WTC11 (cell line): ENCODE results near the gene ELOF1. TPM values are rescaled to one million over a fixed set of nuclear protein-coding genes. Genes with fewer than 3 reads are reported as not detected.

ENCODE experiments used
- ATAC-seq: fragments of 200-7000 bp; cut with Tn5 transposase; 2 replicates; pipeline ENCODE4 v1.10.0; 2021; ENCODE audit warnings: mild to moderate bottlenecking, moderate library complexity
- CTCF ChIA-PET: fragments of 300-600 bp; sonication (Branson Sonifier 250); formaldehyde crosslinking; loops from one replicate; lab custom pipeline; 2021; ENCODE audit warnings: antibody characterized with exemption; lab: Charles Lee
- POLR2A ChIA-PET: fragments of 350-600 bp; sonication (Branson Sonifier 250); formaldehyde crosslinking; loops from one replicate; lab custom pipeline; 2021; ENCODE audit warnings: antibody characterized with exemption; lab: Charles Lee
- DNase-seq: peaks from one replicate; pipeline ENCODE4 v3.0.0; 2021; ENCODE audit warnings: low spot score
- H3K27ac Mint-ChIP-seq: 2 replicates; pipeline ENCODE4 v1.8.0; 2021; ENCODE audit warnings: mixed read lengths
- H3K27me3 Mint-ChIP-seq: 2 replicates; pipeline ENCODE4 v1.8.0; 2021; ENCODE audit warnings: low read depth, mild to moderate bottlenecking, moderate library complexity, mixed read lengths
- H3K36me3 Mint-ChIP-seq: 2 replicates; pipeline ENCODE4 v1.8.0; 2021; ENCODE audit warnings: mixed read lengths
- H3K4me1 Mint-ChIP-seq: 2 replicates; pipeline ENCODE4 v1.8.0; 2022; ENCODE audit warnings: mixed read lengths
- H3K4me3 Mint-ChIP-seq: 2 replicates; pipeline ENCODE4 v1.8.0; 2021; ENCODE audit warnings: mild to moderate bottlenecking, moderate library complexity, mixed read lengths
- H3K9me3 Mint-ChIP-seq: 2 replicates; pipeline ENCODE4 v1.8.0; 2021; ENCODE audit warnings: mixed read lengths
- CREM ChIP-seq: sonication (generic); formaldehyde crosslinking; IDR thresholded peaks from 2 replicates; pipeline ENCODE4 v1.8.1; 2022; ENCODE audit warnings: mild to moderate bottlenecking, missing genetic modification reagents, moderate library complexity
- ETV6 ChIP-seq: sonication (generic); formaldehyde crosslinking; IDR thresholded peaks from 2 replicates; pipeline ENCODE4 v1.8.1; 2022; ENCODE audit warnings: mild to moderate bottlenecking, missing genetic modification reagents
- FOXP1 ChIP-seq: sonication (generic); formaldehyde crosslinking; IDR thresholded peaks from 2 replicates; pipeline ENCODE4 v1.8.0; 2022; ENCODE audit warnings: missing genetic modification reagents, mild to moderate bottlenecking, moderate library complexity, borderline replicate concordance
- HMGA2 ChIP-seq: fragments of 250-450 bp; sonication (Bioruptor Pico); IDR thresholded peaks from 2 replicates; pipeline ENCODE4 v1.4.0; 2021; ENCODE audit warnings: mild to moderate bottlenecking, moderate library complexity
- NFATC4 ChIP-seq: fragments of 250-450 bp; sonication (Bioruptor Pico); IDR thresholded peaks from 2 replicates; pipeline ENCODE4 v1.9.0; 2021; ENCODE audit warnings: mild to moderate bottlenecking
- OVOL2 ChIP-seq: fragments of 250-450 bp; sonication (Bioruptor Pico); IDR thresholded peaks from 2 replicates; pipeline ENCODE4 v1.9.0; 2021; ENCODE audit warnings: mild to moderate bottlenecking, borderline replicate concordance
- PRRX2 ChIP-seq: fragments of 250-450 bp; sonication (Bioruptor Pico); IDR thresholded peaks from 2 replicates; pipeline ENCODE4 v1.8.0; 2021; ENCODE audit warnings: mild to moderate bottlenecking
- ZBTB21 ChIP-seq: sonication (generic); formaldehyde crosslinking; IDR thresholded peaks from 2 replicates; pipeline ENCODE4 v1.8.1; 2023; ENCODE audit warnings: mild to moderate bottlenecking, missing genetic modification reagents, borderline replicate concordance
- ZNF232 ChIP-seq: sonication (generic); formaldehyde crosslinking; IDR thresholded peaks from 2 replicates; pipeline ENCODE4 v1.8.0; 2022; ENCODE audit warnings: mild to moderate bottlenecking, missing genetic modification reagents
- total RNA-seq: library from RNA; stranded (reverse); gene quantifications from 3 replicates; pipeline ENCODE4 v1.2.3, GENCODE V29; 2021
- TF ChIP-seq, protein P1 (sequence below): sonication (generic); formaldehyde crosslinking; IDR thresholded peaks from 2 replicates; pipeline ENCODE4 v1.8.1; 2023; ENCODE audit warnings: mild to moderate bottlenecking, missing genetic modification reagents, borderline replicate concordance
- TF ChIP-seq, protein P2 (sequence below): sonication (generic); formaldehyde crosslinking; conservative IDR thresholded peaks from 2 replicates; pipeline ENCODE4 v1.8.1; 2023; ENCODE audit warnings: mild to moderate bottlenecking, low read depth, missing genetic modification reagents, moderate library complexity
- TF ChIP-seq, protein P3 (sequence below): sonication (generic); formaldehyde crosslinking; IDR thresholded peaks from 2 replicates; pipeline ENCODE4 v1.8.0; 2022; ENCODE audit warnings: mild to moderate bottlenecking, missing genetic modification reagents
- TF ChIP-seq, protein P4 (sequence below): sonication (generic); formaldehyde crosslinking; IDR thresholded peaks from 2 replicates; pipeline ENCODE4 v1.8.1; 2023; ENCODE audit warnings: mild to moderate bottlenecking, missing genetic modification reagents
- TF ChIP-seq, protein P5 (sequence below): sonication (generic); formaldehyde crosslinking; IDR thresholded peaks from 2 replicates; pipeline ENCODE4 v1.8.1; 2022; ENCODE audit warnings: low read depth, mild to moderate bottlenecking, moderate library complexity, missing genetic modification reagents, borderline replicate concordance
- TF ChIP-seq, protein P6 (sequence below): sonication (generic); formaldehyde crosslinking; IDR thresholded peaks from 2 replicates; pipeline ENCODE4 v1.8.0; 2022; ENCODE audit warnings: mild to moderate bottlenecking, missing genetic modification reagents
- TF ChIP-seq, protein P7 (sequence below): fragments of 200-600 bp; IDR thresholded peaks from 2 replicates; pipeline ENCODE4 v1.8.0; 2022; ENCODE audit warnings: antibody characterized with exemption
- TF ChIP-seq, protein P8 (sequence below): sonication (generic); formaldehyde crosslinking; IDR thresholded peaks from 2 replicates; pipeline ENCODE4 v1.8.1; 2023; ENCODE audit warnings: mild to moderate bottlenecking, moderate library complexity, missing genetic modification reagents

Gene ELOF1
- total RNA-seq, 1 experiment from 2014 or later, result 86.0 TPM

DNA sequence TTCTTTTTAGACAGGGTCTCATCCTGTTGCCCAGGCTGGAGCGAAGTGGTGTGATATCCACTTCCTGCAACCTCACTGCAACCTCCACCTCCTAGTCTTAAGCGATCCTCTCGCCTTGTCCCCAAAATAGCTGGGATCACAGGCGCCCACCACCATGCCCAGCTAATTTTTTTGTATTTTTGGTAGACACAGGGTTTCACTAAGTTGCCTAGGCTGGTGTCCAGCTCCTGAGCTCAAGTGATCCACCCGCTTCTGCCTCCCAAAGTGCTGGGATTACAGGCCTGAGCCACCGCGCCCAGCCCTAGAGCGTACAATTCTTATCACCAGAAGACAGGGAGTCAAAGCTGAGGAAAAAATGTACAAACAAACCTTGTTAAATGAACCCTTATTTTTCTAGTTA is 4.5 kb upstream of the ELOF1 start (continued):
- TF ChIP-seq, protein P1, sequence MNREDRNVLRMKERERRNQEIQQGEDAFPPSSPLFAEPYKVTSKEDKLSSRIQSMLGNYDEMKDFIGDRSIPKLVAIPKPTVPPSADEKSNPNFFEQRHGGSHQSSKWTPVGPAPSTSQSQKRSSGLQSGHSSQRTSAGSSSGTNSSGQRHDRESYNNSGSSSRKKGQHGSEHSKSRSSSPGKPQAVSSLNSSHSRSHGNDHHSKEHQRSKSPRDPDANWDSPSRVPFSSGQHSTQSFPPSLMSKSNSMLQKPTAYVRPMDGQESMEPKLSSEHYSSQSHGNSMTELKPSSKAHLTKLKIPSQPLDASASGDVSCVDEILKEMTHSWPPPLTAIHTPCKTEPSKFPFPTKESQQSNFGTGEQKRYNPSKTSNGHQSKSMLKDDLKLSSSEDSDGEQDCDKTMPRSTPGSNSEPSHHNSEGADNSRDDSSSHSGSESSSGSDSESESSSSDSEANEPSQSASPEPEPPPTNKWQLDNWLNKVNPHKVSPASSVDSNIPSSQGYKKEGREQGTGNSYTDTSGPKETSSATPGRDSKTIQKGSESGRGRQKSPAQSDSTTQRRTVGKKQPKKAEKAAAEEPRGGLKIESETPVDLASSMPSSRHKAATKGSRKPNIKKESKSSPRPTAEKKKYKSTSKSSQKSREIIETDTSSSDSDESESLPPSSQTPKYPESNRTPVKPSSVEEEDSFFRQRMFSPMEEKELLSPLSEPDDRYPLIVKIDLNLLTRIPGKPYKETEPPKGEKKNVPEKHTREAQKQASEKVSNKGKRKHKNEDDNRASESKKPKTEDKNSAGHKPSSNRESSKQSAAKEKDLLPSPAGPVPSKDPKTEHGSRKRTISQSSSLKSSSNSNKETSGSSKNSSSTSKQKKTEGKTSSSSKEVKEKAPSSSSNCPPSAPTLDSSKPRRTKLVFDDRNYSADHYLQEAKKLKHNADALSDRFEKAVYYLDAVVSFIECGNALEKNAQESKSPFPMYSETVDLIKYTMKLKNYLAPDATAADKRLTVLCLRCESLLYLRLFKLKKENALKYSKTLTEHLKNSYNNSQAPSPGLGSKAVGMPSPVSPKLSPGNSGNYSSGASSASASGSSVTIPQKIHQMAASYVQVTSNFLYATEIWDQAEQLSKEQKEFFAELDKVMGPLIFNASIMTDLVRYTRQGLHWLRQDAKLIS (CRISPR knock-in tag), result no peak
- TF ChIP-seq, protein P2, sequence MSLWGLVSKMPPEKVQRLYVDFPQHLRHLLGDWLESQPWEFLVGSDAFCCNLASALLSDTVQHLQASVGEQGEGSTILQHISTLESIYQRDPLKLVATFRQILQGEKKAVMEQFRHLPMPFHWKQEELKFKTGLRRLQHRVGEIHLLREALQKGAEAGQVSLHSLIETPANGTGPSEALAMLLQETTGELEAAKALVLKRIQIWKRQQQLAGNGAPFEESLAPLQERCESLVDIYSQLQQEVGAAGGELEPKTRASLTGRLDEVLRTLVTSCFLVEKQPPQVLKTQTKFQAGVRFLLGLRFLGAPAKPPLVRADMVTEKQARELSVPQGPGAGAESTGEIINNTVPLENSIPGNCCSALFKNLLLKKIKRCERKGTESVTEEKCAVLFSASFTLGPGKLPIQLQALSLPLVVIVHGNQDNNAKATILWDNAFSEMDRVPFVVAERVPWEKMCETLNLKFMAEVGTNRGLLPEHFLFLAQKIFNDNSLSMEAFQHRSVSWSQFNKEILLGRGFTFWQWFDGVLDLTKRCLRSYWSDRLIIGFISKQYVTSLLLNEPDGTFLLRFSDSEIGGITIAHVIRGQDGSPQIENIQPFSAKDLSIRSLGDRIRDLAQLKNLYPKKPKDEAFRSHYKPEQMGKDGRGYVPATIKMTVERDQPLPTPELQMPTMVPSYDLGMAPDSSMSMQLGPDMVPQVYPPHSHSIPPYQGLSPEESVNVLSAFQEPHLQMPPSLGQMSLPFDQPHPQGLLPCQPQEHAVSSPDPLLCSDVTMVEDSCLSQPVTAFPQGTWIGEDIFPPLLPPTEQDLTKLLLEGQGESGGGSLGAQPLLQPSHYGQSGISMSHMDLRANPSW (CRISPR knock-in tag), result no peak
- TF ChIP-seq FOXP1, result no peak
- no peak for TF ChIP-seq OVOL2 (CRISPR knock-in tag)
- no peak for TF ChIP-seq CREM (CRISPR knock-in tag)
- no peak for TF ChIP-seq PRRX2 (CRISPR knock-in tag)
- TF ChIP-seq, protein P3, sequence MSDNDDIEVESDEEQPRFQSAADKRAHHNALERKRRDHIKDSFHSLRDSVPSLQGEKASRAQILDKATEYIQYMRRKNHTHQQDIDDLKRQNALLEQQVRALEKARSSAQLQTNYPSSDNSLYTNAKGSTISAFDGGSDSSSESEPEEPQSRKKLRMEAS (CRISPR knock-in tag), result no peak
- TF ChIP-seq NFATC4, result no peak
- no peak for TF ChIP-seq HMGA2 (CRISPR knock-in tag)
- TF ChIP-seq, protein P4, sequence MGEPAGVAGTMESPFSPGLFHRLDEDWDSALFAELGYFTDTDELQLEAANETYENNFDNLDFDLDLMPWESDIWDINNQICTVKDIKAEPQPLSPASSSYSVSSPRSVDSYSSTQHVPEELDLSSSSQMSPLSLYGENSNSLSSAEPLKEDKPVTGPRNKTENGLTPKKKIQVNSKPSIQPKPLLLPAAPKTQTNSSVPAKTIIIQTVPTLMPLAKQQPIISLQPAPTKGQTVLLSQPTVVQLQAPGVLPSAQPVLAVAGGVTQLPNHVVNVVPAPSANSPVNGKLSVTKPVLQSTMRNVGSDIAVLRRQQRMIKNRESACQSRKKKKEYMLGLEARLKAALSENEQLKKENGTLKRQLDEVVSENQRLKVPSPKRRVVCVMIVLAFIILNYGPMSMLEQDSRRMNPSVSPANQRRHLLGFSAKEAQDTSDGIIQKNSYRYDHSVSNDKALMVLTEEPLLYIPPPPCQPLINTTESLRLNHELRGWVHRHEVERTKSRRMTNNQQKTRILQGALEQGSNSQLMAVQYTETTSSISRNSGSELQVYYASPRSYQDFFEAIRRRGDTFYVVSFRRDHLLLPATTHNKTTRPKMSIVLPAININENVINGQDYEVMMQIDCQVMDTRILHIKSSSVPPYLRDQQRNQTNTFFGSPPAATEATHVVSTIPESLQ (CRISPR knock-in tag), result no peak
- TF ChIP-seq ZNF232 (CRISPR knock-in tag), result no peak
- no peak for TF ChIP-seq ETV6
- TF ChIP-seq, protein P5, sequence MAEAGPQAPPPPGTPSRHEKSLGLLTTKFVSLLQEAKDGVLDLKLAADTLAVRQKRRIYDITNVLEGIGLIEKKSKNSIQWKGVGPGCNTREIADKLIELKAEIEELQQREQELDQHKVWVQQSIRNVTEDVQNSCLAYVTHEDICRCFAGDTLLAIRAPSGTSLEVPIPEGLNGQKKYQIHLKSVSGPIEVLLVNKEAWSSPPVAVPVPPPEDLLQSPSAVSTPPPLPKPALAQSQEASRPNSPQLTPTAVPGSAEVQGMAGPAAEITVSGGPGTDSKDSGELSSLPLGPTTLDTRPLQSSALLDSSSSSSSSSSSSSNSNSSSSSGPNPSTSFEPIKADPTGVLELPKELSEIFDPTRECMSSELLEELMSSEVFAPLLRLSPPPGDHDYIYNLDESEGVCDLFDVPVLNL (CRISPR knock-in tag), result no peak
- TF ChIP-seq, protein P6, sequence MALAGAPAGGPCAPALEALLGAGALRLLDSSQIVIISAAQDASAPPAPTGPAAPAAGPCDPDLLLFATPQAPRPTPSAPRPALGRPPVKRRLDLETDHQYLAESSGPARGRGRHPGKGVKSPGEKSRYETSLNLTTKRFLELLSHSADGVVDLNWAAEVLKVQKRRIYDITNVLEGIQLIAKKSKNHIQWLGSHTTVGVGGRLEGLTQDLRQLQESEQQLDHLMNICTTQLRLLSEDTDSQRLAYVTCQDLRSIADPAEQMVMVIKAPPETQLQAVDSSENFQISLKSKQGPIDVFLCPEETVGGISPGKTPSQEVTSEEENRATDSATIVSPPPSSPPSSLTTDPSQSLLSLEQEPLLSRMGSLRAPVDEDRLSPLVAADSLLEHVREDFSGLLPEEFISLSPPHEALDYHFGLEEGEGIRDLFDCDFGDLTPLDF (CRISPR knock-in tag), result no peak

DNA sequence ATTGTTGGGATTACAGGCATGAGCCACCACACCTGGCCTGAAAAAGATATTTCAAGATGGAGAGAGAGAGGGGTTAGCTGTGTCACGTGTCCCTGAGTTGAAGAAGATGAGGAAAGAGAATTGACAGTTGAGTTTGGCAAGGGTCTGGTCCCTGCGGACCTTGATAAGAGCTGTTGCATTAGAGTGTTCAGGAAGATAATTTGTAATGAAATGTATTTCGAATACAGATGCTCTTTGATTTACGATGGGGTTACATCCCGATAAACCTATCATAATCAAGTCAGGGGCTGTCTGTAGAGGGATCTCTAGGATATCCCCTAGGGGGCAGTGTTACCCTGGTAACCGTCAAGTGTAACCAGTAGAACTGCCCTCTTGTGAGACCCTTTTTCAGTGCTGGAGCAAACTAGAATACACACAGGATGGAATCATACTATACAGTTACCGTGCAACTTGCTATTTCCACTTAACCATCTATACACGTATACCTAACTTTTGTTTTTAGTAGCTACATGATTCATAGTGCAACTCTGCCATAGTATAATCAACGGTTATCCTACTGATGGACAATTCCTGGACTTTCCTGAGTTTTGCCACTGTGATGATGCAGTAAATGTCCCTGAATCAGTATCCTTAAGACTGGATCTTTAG is 1.5 kb upstream of the ELOF1 start:
- no peaks in the 10 kb centered on the region; the same call in 1 of the 2 replicates for H3K36me3 Mint-ChIP-seq
- no peaks in the 10 kb centered on the region for H3K9me3 Mint-ChIP-seq
- ChIA-PET CTCF (interaction anchor here (0.6 to 2.9 kb wide), 7 partner anchors 18 to 237 kb away, joined by 3 to 15 read pairs (median 3); no protein-coding TSS in a partner anchor), POLR2A (no interaction called here)
- DNase-seq, result peak; percentile 66
- H3K27ac Mint-ChIP-seq, result peak overlapping the region; percentile 77
- H3K4me3 Mint-ChIP-seq, result peak overlapping the region; percentile 68
- peak; percentile 69 for ATAC-seq
- H3K27me3 Mint-ChIP-seq, result peaks cover 2% of the 10 kb centered on the region; the same call in 1 of the 2 replicates
- peaks cover 16% of the 10 kb centered on the region for H3K4me1 Mint-ChIP-seq
- no peak for TF ChIP-seq ZBTB21 (CRISPR knock-in tag)
- TF ChIP-seq, protein P7, sequence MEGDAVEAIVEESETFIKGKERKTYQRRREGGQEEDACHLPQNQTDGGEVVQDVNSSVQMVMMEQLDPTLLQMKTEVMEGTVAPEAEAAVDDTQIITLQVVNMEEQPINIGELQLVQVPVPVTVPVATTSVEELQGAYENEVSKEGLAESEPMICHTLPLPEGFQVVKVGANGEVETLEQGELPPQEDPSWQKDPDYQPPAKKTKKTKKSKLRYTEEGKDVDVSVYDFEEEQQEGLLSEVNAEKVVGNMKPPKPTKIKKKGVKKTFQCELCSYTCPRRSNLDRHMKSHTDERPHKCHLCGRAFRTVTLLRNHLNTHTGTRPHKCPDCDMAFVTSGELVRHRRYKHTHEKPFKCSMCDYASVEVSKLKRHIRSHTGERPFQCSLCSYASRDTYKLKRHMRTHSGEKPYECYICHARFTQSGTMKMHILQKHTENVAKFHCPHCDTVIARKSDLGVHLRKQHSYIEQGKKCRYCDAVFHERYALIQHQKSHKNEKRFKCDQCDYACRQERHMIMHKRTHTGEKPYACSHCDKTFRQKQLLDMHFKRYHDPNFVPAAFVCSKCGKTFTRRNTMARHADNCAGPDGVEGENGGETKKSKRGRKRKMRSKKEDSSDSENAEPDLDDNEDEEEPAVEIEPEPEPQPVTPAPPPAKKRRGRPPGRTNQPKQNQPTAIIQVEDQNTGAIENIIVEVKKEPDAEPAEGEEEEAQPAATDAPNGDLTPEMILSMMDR, result peak; percentile 82
- TF ChIP-seq, protein P8, sequence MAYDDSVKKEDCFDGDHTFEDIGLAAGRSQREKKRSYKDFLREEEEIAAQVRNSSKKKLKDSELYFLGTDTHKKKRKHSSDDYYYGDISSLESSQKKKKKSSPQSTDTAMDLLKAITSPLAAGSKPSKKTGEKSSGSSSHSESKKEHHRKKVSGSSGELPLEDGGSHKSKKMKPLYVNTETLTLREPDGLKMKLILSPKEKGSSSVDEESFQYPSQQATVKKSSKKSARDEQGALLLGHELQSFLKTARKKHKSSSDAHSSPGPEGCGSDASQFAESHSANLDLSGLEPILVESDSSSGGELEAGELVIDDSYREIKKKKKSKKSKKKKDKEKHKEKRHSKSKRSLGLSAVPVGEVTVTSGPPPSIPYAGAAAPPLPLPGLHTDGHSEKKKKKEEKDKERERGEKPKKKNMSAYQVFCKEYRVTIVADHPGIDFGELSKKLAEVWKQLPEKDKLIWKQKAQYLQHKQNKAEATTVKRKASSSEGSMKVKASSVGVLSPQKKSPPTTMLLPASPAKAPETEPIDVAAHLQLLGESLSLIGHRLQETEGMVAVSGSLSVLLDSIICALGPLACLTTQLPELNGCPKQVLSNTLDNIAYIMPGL (CRISPR knock-in tag), result 0 out of 2 replicates have a peak, but pooled peaks have one; percentile 28
